Measurements from ENCODE around the gene DUSP15.

Gene DUSP15

DNA sequence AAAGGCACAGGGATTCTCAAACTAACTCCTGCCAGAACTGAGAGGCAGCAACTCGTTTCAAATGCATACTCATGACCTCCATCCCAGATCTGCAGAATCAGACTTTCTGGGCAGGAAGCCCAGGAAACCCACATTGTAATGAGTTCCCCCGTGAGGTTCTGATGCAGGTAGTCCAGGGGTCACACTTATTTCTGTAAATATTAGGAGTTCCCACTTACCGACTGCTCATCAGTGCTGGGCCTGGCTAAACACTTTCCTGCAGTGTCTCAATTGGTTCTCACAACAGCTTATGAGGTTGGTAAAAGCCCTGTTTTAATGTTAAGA is 11.6 kb downstream of the DUSP15 start:
- Histone ChIP-seq H3K4me1 (ENCODE audit: insufficient read depth, low read length, poor library complexity, severe bottlenecking) (peaks cover 20% of the 10 kb centered on the region), H3K79me2 (ENCODE audit: insufficient read depth, low read length) (no peaks in the 10 kb centered on the region), H3K9me2 (replicated peaks; ENCODE audit: low read depth, low read length) (no peaks in the 10 kb centered on the region), H3K9ac (ENCODE audit: low read depth, low read length, poor library complexity, severe bottlenecking) (no peak overlapping the region), H3K4me3 (ENCODE audit: low read length, poor library complexity, severe bottlenecking) (no peak overlapping the region), H3K27me3 (ENCODE audit: insufficient read depth, low read length, poor library complexity, severe bottlenecking) (no peaks in the 10 kb centered on the region), H3K9me3 (ENCODE audit: insufficient read depth, low read depth, low read length) (no peaks in the 10 kb centered on the region), H3K4me2 (ENCODE audit: low read depth, low read length, poor library complexity, severe bottlenecking) (no peak overlapping the region), H3K36me3 (ENCODE audit: insufficient read depth, low read length) (no peaks in the 10 kb centered on the region), H2AFZ (ENCODE audit: low read length) (no peak overlapping the region), H3F3A (ENCODE audit: low read depth) (no peaks in the 10 kb centered on the region), H4K20me1 (ENCODE audit: insufficient read depth, low read length, poor library complexity, severe bottlenecking) (no peaks in the 10 kb centered on the region)
- no peak for TF ChIP-seq EZH2phosphoT487 (IDR thresholded peaks at IDR 0.05; ENCODE audit: borderline replicate concordance)
- TF ChIP-seq CTCF (conservative IDR thresholded peaks at IDR 0.05; ENCODE audit: low read length) = no peak

DNA sequence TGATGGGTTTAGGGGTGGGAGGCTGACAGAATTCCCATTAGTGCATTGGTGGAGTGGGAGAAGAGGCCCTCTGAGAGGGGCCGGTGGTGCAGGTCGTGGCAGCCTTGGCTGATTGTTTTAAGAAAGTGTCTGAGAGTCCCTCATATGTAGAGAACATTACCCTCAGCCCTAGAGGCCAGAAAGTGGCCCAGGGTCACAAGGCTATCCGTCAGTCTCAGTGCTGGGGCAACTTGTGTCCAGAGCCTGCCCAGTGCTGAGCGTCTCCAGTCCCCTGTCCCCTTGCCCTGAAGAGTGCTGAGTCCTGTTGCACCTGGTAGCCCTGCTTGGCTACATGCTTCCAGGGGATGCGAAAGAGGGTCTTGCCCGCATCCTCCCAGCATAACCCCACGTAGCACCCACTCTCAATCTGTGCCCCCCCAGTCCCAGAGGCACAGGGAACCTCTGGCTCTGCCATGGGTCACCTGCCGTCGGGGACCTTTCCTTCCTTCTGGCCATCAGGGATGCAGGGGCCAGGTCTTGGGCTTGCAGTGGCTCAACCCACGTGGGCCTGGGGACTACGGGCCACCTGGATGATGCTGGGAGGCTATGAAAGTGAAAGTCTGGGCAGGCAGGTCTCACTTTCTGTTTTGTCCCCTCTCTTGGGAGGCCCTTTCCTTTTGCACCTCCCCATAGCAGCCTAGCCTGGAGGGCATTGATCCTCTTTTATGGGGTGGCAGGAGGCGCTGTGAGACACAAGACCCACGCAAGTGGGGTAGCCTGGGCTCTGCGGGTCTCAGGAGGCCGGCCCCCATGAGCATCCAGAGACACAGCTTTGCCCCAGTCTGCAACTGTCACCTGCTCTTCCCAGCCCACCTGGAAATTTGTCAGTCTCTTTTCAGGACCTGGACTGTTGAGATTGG is 12.2 kb downstream of the DUSP15 start:
- TF ChIP-seq EZH2phosphoT487 (IDR thresholded peaks at IDR 0.05; ENCODE audit: borderline replicate concordance) (no peak), CTCF (conservative IDR thresholded peaks at IDR 0.05; ENCODE audit: low read length) (no peak)
- H3F3A ChIP-seq (ENCODE audit: low read depth) = no peaks in the 10 kb centered on the region
- no peak overlapping the region for H3K4me3 ChIP-seq (ENCODE audit: low read length, poor library complexity, severe bottlenecking)
- H3K4me2 ChIP-seq (ENCODE audit: low read depth, low read length, poor library complexity, severe bottlenecking) = no peak overlapping the region
- no peak overlapping the region for H3K9ac ChIP-seq (ENCODE audit: low read depth, low read length, poor library complexity, severe bottlenecking)
- peaks cover 16% of the 10 kb centered on the region for H3K4me1 ChIP-seq (ENCODE audit: insufficient read depth, low read length, poor library complexity, severe bottlenecking)
- H2AFZ ChIP-seq (ENCODE audit: low read length) = no peak overlapping the region
- no peaks in the 10 kb centered on the region for H3K36me3 ChIP-seq (ENCODE audit: insufficient read depth, low read length)
- no peaks in the 10 kb centered on the region for H4K20me1 ChIP-seq (ENCODE audit: insufficient read depth, low read length, poor library complexity, severe bottlenecking)
- H3K9me2 ChIP-seq (replicated peaks; ENCODE audit: low read depth, low read length) = no peaks in the 10 kb centered on the region
- H3K27me3 ChIP-seq (ENCODE audit: insufficient read depth, low read length, poor library complexity, severe bottlenecking) = no peaks in the 10 kb centered on the region
- no peaks in the 10 kb centered on the region for H3K9me3 ChIP-seq (ENCODE audit: insufficient read depth, low read depth, low read length)
- no peaks in the 10 kb centered on the region for H3K79me2 ChIP-seq (ENCODE audit: insufficient read depth, low read length)

DNA sequence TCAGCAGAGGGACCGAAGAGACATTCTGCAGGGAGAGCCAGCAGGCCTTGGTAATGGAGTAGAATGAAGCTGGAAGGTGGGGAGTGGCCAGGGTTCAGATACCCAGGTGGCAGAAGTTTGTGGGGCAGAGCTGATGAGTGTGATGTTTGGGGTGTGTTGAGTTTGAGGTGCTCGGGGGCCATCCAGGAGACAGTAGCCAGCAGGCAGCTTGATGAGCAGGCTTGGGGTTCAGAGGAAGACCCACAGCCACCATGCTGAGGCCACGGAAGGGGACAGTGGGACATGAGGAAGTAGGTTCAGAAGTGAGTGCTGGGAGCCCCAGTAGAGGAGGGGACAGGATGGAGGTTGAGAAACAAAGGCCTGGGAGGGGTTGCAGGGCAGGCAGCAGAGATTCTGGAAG is 13.8 kb downstream of the DUSP15 start:
- no peaks in the 10 kb centered on the region for H3F3A ChIP-seq (ENCODE audit: low read depth)
- TF ChIP-seq EZH2phosphoT487 (IDR thresholded peaks at IDR 0.05; ENCODE audit: borderline replicate concordance) (no peak), CTCF (conservative IDR thresholded peaks at IDR 0.05; ENCODE audit: low read length) (no peak)

More for the DNA sequence above, 13.8 kb downstream of the DUSP15 start:
- Histone ChIP-seq H3K79me2 (ENCODE audit: insufficient read depth, low read length) (no peaks in the 10 kb centered on the region), H3K27me3 (ENCODE audit: insufficient read depth, low read length, poor library complexity, severe bottlenecking) (no peaks in the 10 kb centered on the region), H3K4me2 (ENCODE audit: low read depth, low read length, poor library complexity, severe bottlenecking) (no peak overlapping the region), H3K4me1 (ENCODE audit: insufficient read depth, low read length, poor library complexity, severe bottlenecking) (peaks cover 16% of the 10 kb centered on the region), H3K4me3 (ENCODE audit: low read length, poor library complexity, severe bottlenecking) (no peak overlapping the region), H3K9me2 (replicated peaks; ENCODE audit: low read depth, low read length) (no peaks in the 10 kb centered on the region), H2AFZ (ENCODE audit: low read length) (no peak overlapping the region), H3K36me3 (ENCODE audit: insufficient read depth, low read length) (no peaks in the 10 kb centered on the region), H4K20me1 (ENCODE audit: insufficient read depth, low read length, poor library complexity, severe bottlenecking) (no peaks in the 10 kb centered on the region), H3K9me3 (ENCODE audit: insufficient read depth, low read depth, low read length) (no peaks in the 10 kb centered on the region), H3K9ac (ENCODE audit: low read depth, low read length, poor library complexity, severe bottlenecking) (no peak overlapping the region)

Measured in Loucy (cell line).